Measurements from ENCODE around the gene AKAP6.

AKAP6 gene

DNA sequence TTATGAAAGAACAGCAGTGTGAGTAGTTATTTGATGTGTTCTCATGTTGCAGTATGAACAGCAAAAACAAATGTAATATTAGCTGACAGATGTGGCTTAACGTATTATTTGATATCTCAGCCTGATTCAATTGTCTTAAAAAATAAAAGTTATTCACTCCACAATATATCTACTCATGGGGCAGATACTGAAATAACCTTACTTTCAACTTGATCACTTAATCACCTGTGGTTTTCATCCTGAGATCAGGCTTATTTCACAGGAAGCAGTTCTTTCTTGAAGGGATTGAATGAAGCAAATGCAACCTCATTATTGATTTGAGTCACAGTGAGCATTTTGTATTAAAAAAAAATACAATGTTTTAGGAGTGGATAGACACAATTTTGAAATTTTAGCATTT is 90.3 kb downstream of the AKAP6 start:
- H3K9me3 Mint-ChIP-seq, result peaks cover 0 to 5% of the 10 kb centered on the region in 2 donors
- no peak overlapping the region for H3K4me3 Mint-ChIP-seq
- H3K27ac Mint-ChIP-seq, result no peak overlapping the region
- H3K27me3 Mint-ChIP-seq, result no peaks in the 10 kb centered on the region
- no peak for DNase-seq
- H3K4me1 Mint-ChIP-seq, result no peaks in the 10 kb centered on the region
- H3K36me3 Mint-ChIP-seq, result no peaks in the 10 kb centered on the region
- ATAC-seq (replicated peaks), result no peak

DNA sequence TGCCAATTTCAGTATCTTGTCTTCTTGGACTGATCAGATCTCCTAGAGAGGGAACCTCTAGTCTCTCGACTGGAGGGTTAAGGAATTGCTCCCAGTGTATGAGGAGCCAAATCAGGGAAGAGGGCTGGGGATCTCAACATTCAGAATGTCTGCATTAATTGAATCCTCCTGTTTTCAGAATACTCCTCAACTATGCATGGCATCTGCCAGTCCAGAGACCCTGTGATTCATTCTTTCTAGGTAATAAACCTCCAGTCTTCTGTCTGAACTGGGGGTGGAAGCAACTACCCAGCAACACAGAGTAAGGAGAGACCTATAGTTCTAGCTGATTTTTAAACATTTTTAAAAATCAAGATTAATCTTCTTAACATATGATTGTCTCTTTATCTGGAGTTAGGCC is 92.7 kb downstream of the AKAP6 start:
- Mint-ChIP-seq H3K36me3 (no peaks in the 10 kb centered on the region), H3K4me3 (no peak overlapping the region), H3K4me1 (peaks cover 0 to 3% of the 10 kb centered on the region in 2 donors), H3K27ac (no peak overlapping the region), H3K27me3 (peaks cover 4 to 6% of the 10 kb centered on the region in 2 donors), H3K9me3 (peaks cover 0 to 9% of the 10 kb centered on the region in 2 donors)
- no peak for ATAC-seq (replicated peaks)
- DNase-seq, result no peak

- Mint-ChIP-seq H3K27ac (no peak overlapping the region), H3K4me3 (no peak overlapping the region), H3K9me3 (peaks cover 0 to 9% of the 10 kb centered on the region in 2 donors), H3K36me3 (no peaks in the 10 kb centered on the region), H3K4me1 (peaks cover 0 to 3% of the 10 kb centered on the region in 2 donors), H3K27me3 (peaks cover 5 to 6% of the 10 kb centered on the region in 2 donors)
- DNase-seq (no peak), ATAC-seq (replicated peaks) (no peak)
Observed at GRCh38 chr14:32422440-32422839, 93.3 kb downstream of the AKAP6 start.

GRCh38 chr14:32426028-32426427 is 96.9 kb downstream of the AKAP6 start:
- H3K27me3 Mint-ChIP-seq, result peaks cover 5 to 6% of the 10 kb centered on the region in 2 donors
- H3K9me3 Mint-ChIP-seq, result peaks cover 0 to 9% of the 10 kb centered on the region in 2 donors
- no peak overlapping the region for H3K27ac Mint-ChIP-seq
- no peaks in the 10 kb centered on the region for H3K36me3 Mint-ChIP-seq
- H3K4me1 Mint-ChIP-seq, result peaks cover 0 to 5% of the 10 kb centered on the region in 2 donors
- H3K4me3 Mint-ChIP-seq, result no peak overlapping the region
- ATAC-seq (replicated peaks), result no peak
- DNase-seq, result no peak

GRCh38 chr14:32426586-32427388 is 97.7 kb downstream of the AKAP6 start:
- Mint-ChIP-seq H3K4me1 (peaks cover 0 to 5% of the 10 kb centered on the region in 2 donors), H3K4me3 (no peak overlapping the region), H3K36me3 (no peaks in the 10 kb centered on the region), H3K9me3 (peaks cover 0 to 9% of the 10 kb centered on the region in 2 donors), H3K27me3 (peaks cover 5 to 6% of the 10 kb centered on the region in 2 donors), H3K27ac (no peak overlapping the region)
- DNase-seq (no peak), ATAC-seq (replicated peaks) (no peak)

- ATAC-seq (replicated peaks) (no peak), DNase-seq (no peak)
- no peaks in the 10 kb centered on the region for H3K36me3 Mint-ChIP-seq
- no peak overlapping the region for H3K27ac Mint-ChIP-seq
- peaks cover 4 to 8% of the 10 kb centered on the region in 2 donors for H3K4me1 Mint-ChIP-seq
- H3K9me3 Mint-ChIP-seq, result peaks cover 0 to 4% of the 10 kb centered on the region in 2 donors
- no peak overlapping the region for H3K4me3 Mint-ChIP-seq
- H3K27me3 Mint-ChIP-seq, result peaks cover 5 to 6% of the 10 kb centered on the region in 2 donors
Observed at GRCh38 chr14:32427726-32428528, 98.8 kb downstream of the AKAP6 start.

GRCh38 chr14:32428875-32429274 is 99.8 kb downstream of the AKAP6 start:
- peaks cover 5 to 6% of the 10 kb centered on the region in 2 donors for H3K27me3 Mint-ChIP-seq
- H3K36me3 Mint-ChIP-seq, result no peaks in the 10 kb centered on the region
- H3K4me1 Mint-ChIP-seq, result peaks cover 13 to 15% of the 10 kb centered on the region in 2 donors
- ATAC-seq (replicated peaks) (no peak), DNase-seq (no peak)
- H3K27ac Mint-ChIP-seq, result no peak overlapping the region
- H3K4me3 Mint-ChIP-seq, result no peak overlapping the region
- H3K9me3 Mint-ChIP-seq, result peaks cover 0 to 4% of the 10 kb centered on the region in 2 donors

DNA sequence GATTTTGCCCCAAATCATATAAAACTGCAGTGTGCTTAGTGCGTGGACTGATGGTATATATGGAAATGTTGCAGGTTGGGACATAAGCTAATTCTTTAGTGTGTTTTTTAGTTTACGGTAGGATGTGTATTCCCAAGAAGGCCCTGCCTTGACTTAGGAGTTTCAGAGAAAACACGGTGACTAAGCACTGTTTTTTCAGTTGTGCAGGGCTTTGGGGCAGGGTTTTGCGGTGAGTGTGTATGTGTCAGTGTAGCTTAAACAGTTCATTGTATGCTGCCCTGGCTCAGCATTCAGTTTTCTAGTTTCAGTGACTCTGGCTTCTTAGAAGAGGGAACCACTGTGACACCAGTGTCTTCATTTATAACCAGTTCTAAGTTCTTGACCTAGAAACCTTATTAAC is 101.2 kb downstream of the AKAP6 start:
- Mint-ChIP-seq H3K27me3 (peaks cover 3 to 5% of the 10 kb centered on the region in 2 donors), H3K4me1 (peaks cover 13 to 20% of the 10 kb centered on the region in 2 donors), H3K4me3 (no peak overlapping the region), H3K27ac (no peak overlapping the region), H3K9me3 (peaks cover 0 to 1% of the 10 kb centered on the region in 2 donors), H3K36me3 (no peaks in the 10 kb centered on the region)
- ATAC-seq (replicated peaks) (no peak), DNase-seq (no peak)

DNA sequence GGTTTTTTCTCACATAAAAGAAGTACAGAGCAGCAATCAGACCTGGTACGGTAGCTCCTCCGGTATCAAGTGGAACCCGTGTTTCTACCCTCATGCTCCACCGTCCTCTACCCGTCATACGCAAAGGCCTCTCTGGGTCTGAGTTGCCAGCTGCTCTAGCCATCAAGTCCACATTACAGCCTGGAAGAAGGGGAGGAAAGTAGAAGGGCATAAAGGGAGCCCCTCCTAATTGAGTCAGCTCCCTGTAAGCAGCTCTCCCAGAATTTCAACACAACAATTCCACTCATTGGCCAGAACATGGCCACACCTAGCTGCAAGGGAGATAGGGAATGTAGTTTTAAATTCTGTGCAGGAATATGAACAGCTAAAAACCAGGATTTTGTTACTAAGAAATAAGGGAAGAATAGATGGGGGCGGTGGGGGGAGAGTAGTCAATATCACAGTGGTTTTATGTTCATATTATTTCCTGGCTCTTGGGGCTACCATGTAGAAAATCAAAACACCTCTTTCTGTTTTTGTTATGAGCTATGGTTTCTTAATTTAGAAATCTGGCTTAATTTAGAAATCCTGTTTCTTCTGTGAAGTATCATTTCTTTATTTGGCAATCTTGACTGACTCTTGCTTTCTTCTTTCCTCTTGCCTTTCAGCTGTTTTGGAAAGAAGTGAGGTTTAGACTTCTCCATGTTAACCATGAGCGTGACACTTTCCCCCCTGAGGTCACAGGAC is 103.9 kb downstream of the AKAP6 start:
- peak in 1 of 2 donors; percentile 22 for ATAC-seq (replicated peaks)
- H3K9me3 Mint-ChIP-seq, result no peaks in the 10 kb centered on the region
- H3K4me1 Mint-ChIP-seq, result peaks cover 14 to 22% of the 10 kb centered on the region in 2 donors
- peak overlapping the region; percentile 60 for H3K27ac Mint-ChIP-seq
- H3K27me3 Mint-ChIP-seq, result no peaks in the 10 kb centered on the region
- no peak overlapping the region for H3K4me3 Mint-ChIP-seq
- DNase-seq, result no peak
- no peaks in the 10 kb centered on the region for H3K36me3 Mint-ChIP-seq

DNA sequence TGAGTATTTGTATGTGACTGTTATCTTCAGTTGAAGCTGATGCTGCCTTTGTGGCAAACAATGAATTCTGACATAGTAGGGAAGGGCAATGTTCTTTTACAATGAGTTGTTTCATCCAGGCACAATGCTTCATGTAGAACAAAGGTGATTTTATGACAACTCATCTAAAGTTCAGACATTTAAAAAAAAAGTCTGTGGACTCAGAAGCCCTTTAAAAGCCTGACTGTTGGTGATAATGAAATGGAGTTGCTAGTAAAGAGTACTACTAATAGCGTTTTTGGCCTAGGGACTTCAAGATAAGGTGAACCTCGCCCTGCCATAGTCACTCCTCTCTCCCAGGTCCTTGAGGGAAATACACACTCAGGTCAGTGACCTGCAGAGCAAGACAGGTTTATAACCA is 105.1 kb downstream of the AKAP6 start:
- Mint-ChIP-seq H3K9me3 (no peaks in the 10 kb centered on the region), H3K36me3 (peaks cover 2% of the 10 kb centered on the region in 2 donors), H3K27ac (no peak overlapping the region), H3K27me3 (no peaks in the 10 kb centered on the region), H3K4me1 (peaks cover 27 to 28% of the 10 kb centered on the region in 2 donors), H3K4me3 (peak overlapping the region in 1 of 2 donors; percentile 22)
- DNase-seq (no peak), ATAC-seq (replicated peaks) (peak in 1 of 2 donors; percentile 25)

- ATAC-seq (replicated peaks) (peak in 1 of 2 donors; percentile 45), DNase-seq (no peak)
- Mint-ChIP-seq H3K9me3 (no peaks in the 10 kb centered on the region), H3K27me3 (no peaks in the 10 kb centered on the region), H3K4me3 (peak overlapping the region in 1 of 2 donors; percentile 22), H3K36me3 (peaks cover 2 to 4% of the 10 kb centered on the region in 2 donors), H3K27ac (no peak overlapping the region), H3K4me1 (peaks cover 28 to 29% of the 10 kb centered on the region in 2 donors)
Observed at GRCh38 chr14:32434880-32435279, 105.8 kb downstream of the AKAP6 start.

GRCh38 chr14:32435411-32435810 is 106.3 kb downstream of the AKAP6 start:
- H3K4me3 Mint-ChIP-seq, result no peak overlapping the region
- DNase-seq, result no peak
- no peaks in the 10 kb centered on the region for H3K9me3 Mint-ChIP-seq
- peaks cover 27 to 28% of the 10 kb centered on the region in 2 donors for H3K4me1 Mint-ChIP-seq
- H3K36me3 Mint-ChIP-seq, result peaks cover 2 to 4% of the 10 kb centered on the region in 2 donors
- H3K27me3 Mint-ChIP-seq, result no peaks in the 10 kb centered on the region
- no peak overlapping the region for H3K27ac Mint-ChIP-seq
- ATAC-seq (replicated peaks), result no peak

- DNase-seq, result no peak
- Mint-ChIP-seq H3K36me3 (peaks cover 2 to 4% of the 10 kb centered on the region in 2 donors), H3K27me3 (no peaks in the 10 kb centered on the region), H3K27ac (no peak overlapping the region), H3K4me3 (no peak overlapping the region), H3K9me3 (no peaks in the 10 kb centered on the region), H3K4me1 (peaks cover 27 to 28% of the 10 kb centered on the region in 2 donors)
- ATAC-seq (replicated peaks), result no peak
Observed at GRCh38 chr14:32436993-32437392, 107.9 kb downstream of the AKAP6 start.

- no peak for DNase-seq
- Mint-ChIP-seq H3K27ac (no peak overlapping the region), H3K4me1 (peaks cover 18% of the 10 kb centered on the region in 2 donors), H3K9me3 (no peaks in the 10 kb centered on the region), H3K27me3 (no peaks in the 10 kb centered on the region), H3K36me3 (peaks cover 2 to 4% of the 10 kb centered on the region in 2 donors), H3K4me3 (no peak overlapping the region)
- no peak for ATAC-seq (replicated peaks)
Observed at GRCh38 chr14:32438517-32438916, 109.4 kb downstream of the AKAP6 start.

All from stimulated activated naive B cell treated with anti-CD40 and anti-IgM and Interleukin-4, amounts not matched to agents 10 μg/mL and 1 μg/mL and 100 μg/mL, for 72 hours (primary cell).